H9 (cell line): Measurements from ENCODE around the gene RIPPLY1. TPM values are rescaled to one million over a fixed set of nuclear protein-coding genes. Genes with fewer than 3 reads are reported as not detected.

Experiments used
- DNase-seq: peaks from one replicate; pipeline ENCODE4 v3.0.0-alpha.2; 2017
- H2AFZ ChIP-seq: one replicate; pipeline ENCODE4 v1.6.1; 2013; ENCODE audit warnings: mild to moderate bottlenecking, low read length, control low read depth, moderate library complexity
- H2AK5ac ChIP-seq: 2 replicates; pipeline ENCODE4 v1.6.1; 2013; ENCODE audit warnings: low read length, control low read depth, mixed read lengths; ENCODE audit not compliant: insufficient read length
- H2BK120ac ChIP-seq: one replicate; pipeline ENCODE4 v1.6.1; 2013; ENCODE audit warnings: low read depth, mild to moderate bottlenecking, low read length, control low read depth, inconsistent platforms; ENCODE audit not compliant: poor library complexity, severe bottlenecking
- H2BK12ac ChIP-seq: 2 replicates; pipeline ENCODE4 v1.6.1; 2013; ENCODE audit warnings: low read length, control low read depth, mixed read lengths, low read depth; ENCODE audit not compliant: insufficient read length
- H2BK15ac ChIP-seq: 2 replicates; pipeline ENCODE4 v1.6.1; 2013; ENCODE audit warnings: low read depth, low read length, control low read depth
- H2BK20ac ChIP-seq: one replicate; pipeline ENCODE4 v1.6.1; 2013; ENCODE audit warnings: low read depth, mild to moderate bottlenecking, low read length, control low read depth, inconsistent platforms; ENCODE audit not compliant: poor library complexity, severe bottlenecking
- H2BK5ac ChIP-seq: 2 replicates; pipeline ENCODE4 v1.6.1; 2013; ENCODE audit warnings: low read length, control low read depth, mixed read lengths; ENCODE audit not compliant: insufficient read length
- H3K14ac ChIP-seq: 2 replicates; pipeline ENCODE4 v1.6.1; 2013; ENCODE audit warnings: low read length, control low read depth; ENCODE audit not compliant: insufficient read depth
- H3K18ac ChIP-seq: 2 replicates; pipeline ENCODE4 v1.6.1; 2013; ENCODE audit warnings: low read depth, mild to moderate bottlenecking, mixed read lengths, low read length, control low read depth; ENCODE audit not compliant: insufficient read length
- H3K23ac ChIP-seq: 2 replicates; pipeline ENCODE4 v1.6.1; 2013; ENCODE audit warnings: low read length, control low read depth, mixed read lengths, low read depth; ENCODE audit not compliant: insufficient read length
- H3K23me2 ChIP-seq: 2 replicates; pipeline ENCODE4 v1.6.1; 2013; ENCODE audit warnings: low read depth, mild to moderate bottlenecking, mixed read lengths, low read length, control low read depth; ENCODE audit not compliant: insufficient read length, poor library complexity, severe bottlenecking
- H3K27ac ChIP-seq: 2 replicates; pipeline ENCODE4 v1.5.1; 2013; ENCODE audit warnings: low read length, control low read depth, mixed read lengths, low read depth; ENCODE audit not compliant: insufficient read length
- H3K27me3 ChIP-seq: 2 replicates; pipeline ENCODE4 v1.6.1; 2013; ENCODE audit warnings: low read length, control low read depth, inconsistent platforms; ENCODE audit not compliant: insufficient read depth
- H3K4ac ChIP-seq: 2 replicates; pipeline ENCODE4 v1.6.1; 2013; ENCODE audit warnings: low read depth, mild to moderate bottlenecking, control low read depth, inconsistent platforms, low read length, moderate library complexity
- H3K4me1 ChIP-seq: 2 replicates; pipeline ENCODE4 v1.6.1; 2013; ENCODE audit warnings: low read length, control low read depth, inconsistent platforms; ENCODE audit not compliant: insufficient read depth
- H3K4me2 ChIP-seq: 2 replicates; pipeline ENCODE4 v1.6.1; 2013; ENCODE audit warnings: low read length, control low read depth, mixed read lengths; ENCODE audit not compliant: insufficient read length, insufficient read depth
- H3K56ac ChIP-seq: 2 replicates; pipeline ENCODE4 v1.6.1; 2013; ENCODE audit warnings: low read depth, mild to moderate bottlenecking, mixed read lengths, low read length, control low read depth; ENCODE audit not compliant: insufficient read length
- H3K79me1 ChIP-seq: 2 replicates; pipeline ENCODE4 v1.6.1; 2013; ENCODE audit warnings: low read depth, mild to moderate bottlenecking, moderate library complexity, low read length, control low read depth, inconsistent platforms; ENCODE audit not compliant: insufficient read depth, poor library complexity, severe bottlenecking
- H3K79me2 ChIP-seq: 2 replicates; pipeline ENCODE4 v1.6.1; 2013; ENCODE audit warnings: low read length, control low read depth, inconsistent platforms; ENCODE audit not compliant: insufficient read depth
- H3K9ac ChIP-seq: 2 replicates; pipeline ENCODE4 v1.6.1; 2013; ENCODE audit warnings: low read length, control low read depth, mixed read lengths; ENCODE audit not compliant: insufficient read length; ENCODE audit errors: extremely low read depth
- H3K9me3 ChIP-seq: one replicate; pipeline ENCODE4 v1.6.1; 2013; ENCODE audit warnings: low read depth, low read length, inconsistent platforms; ENCODE audit not compliant: control insufficient read depth
- H3T11ph ChIP-seq: one replicate; pipeline ENCODE4 v1.6.1; 2013; ENCODE audit warnings: mild to moderate bottlenecking, low read length, control low read depth, inconsistent platforms
- H4K20me1 ChIP-seq: one replicate; pipeline ENCODE4 v1.6.1; 2013; ENCODE audit not compliant: control insufficient read depth, insufficient read length, insufficient read depth
- H4K5ac ChIP-seq: 2 replicates; pipeline ENCODE4 v1.6.1; 2013; ENCODE audit warnings: low read depth, mild to moderate bottlenecking, mixed read lengths, low read length, control low read depth; ENCODE audit not compliant: insufficient read length
- H4K8ac ChIP-seq: replicated peaks from 2 replicates; pipeline ENCODE4 v1.6.1; 2013; ENCODE audit warnings: low read length, control low read depth, mixed read lengths, low read depth; ENCODE audit not compliant: insufficient read length
- H4K91ac ChIP-seq: 2 replicates; pipeline ENCODE4 v1.6.1; 2013; ENCODE audit warnings: low read depth, mild to moderate bottlenecking, moderate library complexity, mixed read lengths, low read length, control low read depth; ENCODE audit not compliant: insufficient read length
- H3K27ac Mint-ChIP-seq, 3 experiments: 2 replicates in 2 of 3; 3 replicates in 1 of 3; pipeline ENCODE4 v1.8.0; 2020 to 2021; ENCODE audit warnings: mixed read lengths in 3 of 3, mild to moderate bottlenecking in 1 of 3, moderate library complexity in 1 of 3
- H3K27me3 Mint-ChIP-seq: 2 replicates; pipeline ENCODE4 v1.8.0; 2021; ENCODE audit warnings: low read depth, mild to moderate bottlenecking, moderate library complexity, mixed read lengths
- H3K36me3 Mint-ChIP-seq, 3 experiments: 2 replicates in 2 of 3; 3 replicates in 1 of 3; pipeline ENCODE4 v1.8.0; 2020 to 2021; ENCODE audit warnings: low read depth in 3 of 3, mixed read lengths in 3 of 3; ENCODE audit not compliant: insufficient read depth in 1 of 3
- H3K4me1 Mint-ChIP-seq, 2 experiments: 2 replicates each; pipeline ENCODE4 v1.8.0; 2020; ENCODE audit warnings: mixed read lengths in 2 of 2
- H3K4me3 Mint-ChIP-seq, 2 experiments: 2 replicates in 1 of 2; 3 replicates in 1 of 2; pipeline ENCODE4 v1.8.0; 2020 to 2021; ENCODE audit warnings: mild to moderate bottlenecking in 2 of 2, mixed read lengths in 2 of 2, moderate library complexity in 1 of 2
- H3K9me3 Mint-ChIP-seq, 2 experiments: 2 replicates in 1 of 2; 3 replicates in 1 of 2; pipeline ENCODE4 v1.8.0; 2020; ENCODE audit warnings: mild to moderate bottlenecking in 2 of 2, mixed read lengths in 2 of 2, moderate library complexity in 1 of 2
- WGBS: extraction: QIAGEN DNeasy Blood & Tissue Kit; methylation state at CpG from one replicate; pipeline ENCODE4 v1.1.7; 2013; ENCODE audit warnings: missing lambda C conversion rate, low lambda C conversion rate, mixed read lengths; ENCODE audit not compliant: insufficient read length; ENCODE audit errors: extremely low coverage; 5-methylcytosine and 5-hydroxymethylcytosine counted together
- total RNA-seq: library from RNA; stranded (reverse); gene quantifications from 2 replicates; pipeline ENCODE4 v1.2.1, GENCODE V29; 2021
- TF ChIP-seq, protein P1 (sequence below): fragments of 200-600 bp; sonication (generic); conservative IDR thresholded peaks from 3 replicates; pipeline ENCODE4 v1.8.0; 2021; ENCODE audit warnings: antibody characterized with exemption, mild to moderate bottlenecking

RIPPLY1 gene
- total RNA-seq, 1 experiment from 2014 or later, result not detected

DNA sequence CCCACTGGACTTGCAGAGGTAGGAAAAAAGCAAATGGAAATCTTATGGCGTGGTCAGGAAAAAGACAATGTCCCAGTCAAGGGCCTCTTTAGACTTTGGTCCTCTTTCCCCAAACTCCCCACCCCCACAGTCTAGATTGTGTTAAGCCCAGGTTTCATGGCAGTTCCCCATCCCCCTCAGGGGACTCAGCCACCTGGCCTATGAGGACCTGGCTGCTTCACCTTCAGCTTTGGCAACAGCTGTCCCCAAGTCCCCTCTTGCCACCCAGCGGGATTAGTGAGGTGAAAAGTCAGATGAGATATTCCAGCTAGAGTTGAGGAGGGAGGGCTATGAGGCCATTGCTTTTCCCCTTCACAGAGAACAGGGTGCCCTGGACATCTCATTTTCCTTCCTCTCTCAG is 457 bp downstream of the RIPPLY1 start:
- Histone ChIP-seq H3K23me2 (no peaks in the 10 kb centered on the region), H3K4me1 (no peaks in the 10 kb centered on the region), H3K9me3 (no peaks in the 10 kb centered on the region), H2BK15ac (no peak overlapping the region), H3K9ac (no peak overlapping the region), H3K79me1 (no peaks in the 10 kb centered on the region), H3K27ac (no peak overlapping the region), H4K5ac (no peak overlapping the region), H3K23ac (no peak overlapping the region), H3K27me3 (no peaks in the 10 kb centered on the region), H3T11ph (no peak overlapping the region), H4K91ac (no peak overlapping the region), H3K4ac (no peak overlapping the region), H2AK5ac (no peak overlapping the region), H2BK20ac (no peak overlapping the region), H4K8ac (no peak overlapping the region), H3K18ac (no peak overlapping the region), H3K79me2 (no peaks in the 10 kb centered on the region), H3K14ac (no peak overlapping the region), H2BK12ac (no peak overlapping the region), H4K20me1 (no peaks in the 10 kb centered on the region), H2BK120ac (no peak overlapping the region), H2AFZ (no peak overlapping the region), H3K4me2 (no peak overlapping the region), H3K56ac (no peak overlapping the region), H2BK5ac (no peak overlapping the region)
- no peak overlapping the region for H3K4me3 Mint-ChIP-seq
- WGBS, result no CpG with 5 or more reads among the region's 2 CpGs
- H3K27ac Mint-ChIP-seq, result no peak overlapping the region
- DNase-seq, result no peak
- no peaks in the 10 kb centered on the region for H3K27me3 Mint-ChIP-seq
- no peaks in the 10 kb centered on the region; a peak in 2 of 7 replicates for H3K36me3 Mint-ChIP-seq
- H3K9me3 Mint-ChIP-seq, result peaks cover 0 to 56% of the 10 kb centered on the region in 2 experiments; a peak in 2 of 5 replicates
- TF ChIP-seq, protein P1, sequence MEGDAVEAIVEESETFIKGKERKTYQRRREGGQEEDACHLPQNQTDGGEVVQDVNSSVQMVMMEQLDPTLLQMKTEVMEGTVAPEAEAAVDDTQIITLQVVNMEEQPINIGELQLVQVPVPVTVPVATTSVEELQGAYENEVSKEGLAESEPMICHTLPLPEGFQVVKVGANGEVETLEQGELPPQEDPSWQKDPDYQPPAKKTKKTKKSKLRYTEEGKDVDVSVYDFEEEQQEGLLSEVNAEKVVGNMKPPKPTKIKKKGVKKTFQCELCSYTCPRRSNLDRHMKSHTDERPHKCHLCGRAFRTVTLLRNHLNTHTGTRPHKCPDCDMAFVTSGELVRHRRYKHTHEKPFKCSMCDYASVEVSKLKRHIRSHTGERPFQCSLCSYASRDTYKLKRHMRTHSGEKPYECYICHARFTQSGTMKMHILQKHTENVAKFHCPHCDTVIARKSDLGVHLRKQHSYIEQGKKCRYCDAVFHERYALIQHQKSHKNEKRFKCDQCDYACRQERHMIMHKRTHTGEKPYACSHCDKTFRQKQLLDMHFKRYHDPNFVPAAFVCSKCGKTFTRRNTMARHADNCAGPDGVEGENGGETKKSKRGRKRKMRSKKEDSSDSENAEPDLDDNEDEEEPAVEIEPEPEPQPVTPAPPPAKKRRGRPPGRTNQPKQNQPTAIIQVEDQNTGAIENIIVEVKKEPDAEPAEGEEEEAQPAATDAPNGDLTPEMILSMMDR, result no peak
- H3K4me1 Mint-ChIP-seq, result peaks cover 9 to 10% of the 10 kb centered on the region in 2 experiments
